Superior temporal gyrus (tissue), 1 donor: ENCODE results near the gene MAP2K7.
A peak's percentile ranks its signal among the peaks of the same experiment; 100 is the strongest.

Source experiments
- DNase-seq: peaks from one replicate; pipeline ENCODE4 v3.0.0-alpha.2; 2016; ENCODE audit errors: extremely low spot score

MAP2K7 gene

GRCh38 chr19:7867092-7867844 lies 36.4 kb upstream of the MAP2K7 start:
- DNase-seq: no peak

DNA sequence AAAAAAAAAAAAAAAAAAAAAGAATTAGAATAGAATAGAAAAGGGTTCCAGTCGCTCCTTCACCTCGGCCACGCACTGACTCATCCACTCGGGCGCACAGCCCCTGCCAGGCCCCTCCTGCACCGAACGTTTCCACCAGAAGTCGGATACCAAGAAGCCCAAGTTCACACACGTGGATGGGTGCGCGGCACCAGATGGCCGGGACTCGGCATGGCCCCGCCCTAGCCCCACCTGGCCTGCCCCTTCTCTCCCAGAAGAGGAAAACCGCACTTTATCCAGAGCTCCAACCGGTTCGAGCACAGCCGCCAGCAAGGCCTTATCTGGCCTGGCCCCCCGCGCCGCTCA lies 35.4 kb upstream of the MAP2K7 start:
- no peak for DNase-seq

DNA sequence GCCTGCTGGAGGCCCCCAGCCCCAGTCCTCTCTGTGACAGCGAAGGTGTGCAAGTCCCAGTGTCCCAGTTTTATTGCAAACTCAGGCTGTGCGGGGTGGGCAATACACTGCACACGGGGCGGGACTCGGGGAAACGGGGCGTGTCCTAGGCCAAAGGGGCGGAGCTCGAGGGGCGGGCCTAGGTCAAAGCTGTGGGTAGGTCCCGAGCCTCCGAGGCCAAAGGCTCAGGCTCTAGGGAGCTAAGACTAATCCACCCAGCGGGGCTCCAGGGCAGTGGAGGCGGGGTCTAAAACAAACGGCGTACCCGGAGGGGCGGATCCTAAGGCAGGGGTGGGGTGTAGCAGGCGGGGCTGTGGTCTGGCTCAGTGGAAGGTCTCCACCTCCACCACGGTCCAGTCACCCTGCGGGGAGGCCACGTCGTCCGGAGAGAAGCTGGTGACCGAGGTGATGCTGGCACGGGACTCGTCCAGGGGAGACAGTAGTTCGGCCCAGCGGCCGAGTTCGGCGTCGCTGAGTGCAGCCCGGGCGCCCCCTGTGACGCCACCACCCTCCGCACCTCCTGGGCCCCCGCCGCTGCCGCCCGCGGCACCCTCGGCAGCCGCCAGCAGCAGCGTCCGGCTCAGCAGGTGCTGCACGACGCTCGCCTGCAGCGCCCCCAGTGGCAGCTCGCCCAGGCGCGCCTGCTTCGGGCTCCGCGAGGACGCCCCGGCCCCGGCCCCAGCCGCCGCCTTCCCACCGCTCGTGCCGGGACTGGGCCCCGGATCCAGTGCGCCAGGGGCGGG lies 34.8 kb upstream of the MAP2K7 start:
- DNase-seq: peak; percentile 67

DNA sequence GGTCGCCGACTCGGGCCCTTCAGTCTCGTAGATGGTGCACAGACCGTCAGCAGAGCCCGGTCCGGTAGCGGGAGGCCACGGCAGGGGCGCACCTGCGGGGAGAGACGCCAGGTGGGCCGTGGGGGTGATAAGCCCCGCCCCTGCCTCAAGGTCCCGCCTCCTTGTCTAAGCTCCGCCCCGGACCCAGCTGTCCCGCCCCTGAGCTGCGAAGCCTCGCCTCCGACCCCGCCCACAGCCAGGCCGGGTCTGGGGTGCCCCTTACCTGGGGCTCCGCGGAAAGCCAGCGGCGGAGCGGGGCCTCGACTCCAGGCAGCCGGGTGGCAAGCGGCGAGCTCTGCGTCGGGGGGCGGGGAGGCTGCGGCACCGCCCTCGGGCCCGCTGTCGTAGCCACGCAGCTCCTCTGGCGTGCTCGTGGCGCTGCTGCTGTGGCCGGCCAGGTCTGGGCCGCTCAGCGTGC lies 34.2 kb upstream of the MAP2K7 start:
- no peak for DNase-seq

DNA sequence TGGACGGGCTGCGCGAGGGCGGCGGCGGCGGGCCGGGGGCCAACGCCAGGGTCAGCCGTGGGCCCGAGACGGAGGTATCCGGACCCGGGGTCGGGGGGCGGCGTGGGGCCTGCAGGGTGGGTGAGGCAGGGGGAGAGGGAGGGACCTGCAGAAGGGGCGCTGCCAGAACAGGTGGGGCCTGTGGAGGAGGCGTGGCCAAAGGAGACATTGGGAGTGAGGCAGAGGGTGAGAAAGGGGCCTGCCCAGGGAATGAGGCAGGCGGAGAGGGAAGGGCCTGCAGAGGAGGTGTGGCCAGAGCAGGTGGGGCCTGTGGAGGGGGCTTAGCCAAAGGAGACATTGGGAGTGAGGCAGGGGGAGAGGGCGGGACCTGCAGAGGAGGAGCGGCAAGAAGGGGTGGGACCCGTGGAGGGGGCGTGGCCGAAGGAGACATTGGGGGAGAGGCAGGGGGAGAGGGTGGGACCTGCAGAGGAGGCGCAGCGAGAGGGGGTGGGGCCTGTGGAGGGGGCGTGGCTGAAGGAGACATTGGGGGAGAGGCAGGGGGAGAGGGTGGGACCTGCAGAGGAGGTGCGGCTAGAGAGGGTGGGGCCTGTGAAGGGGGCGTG lies 33.7 kb upstream of the MAP2K7 start:
- no peak for DNase-seq

- no peak for DNase-seq
Observed at GRCh38 chr19:7870571-7871436, 32.9 kb upstream of the MAP2K7 start.

DNA sequence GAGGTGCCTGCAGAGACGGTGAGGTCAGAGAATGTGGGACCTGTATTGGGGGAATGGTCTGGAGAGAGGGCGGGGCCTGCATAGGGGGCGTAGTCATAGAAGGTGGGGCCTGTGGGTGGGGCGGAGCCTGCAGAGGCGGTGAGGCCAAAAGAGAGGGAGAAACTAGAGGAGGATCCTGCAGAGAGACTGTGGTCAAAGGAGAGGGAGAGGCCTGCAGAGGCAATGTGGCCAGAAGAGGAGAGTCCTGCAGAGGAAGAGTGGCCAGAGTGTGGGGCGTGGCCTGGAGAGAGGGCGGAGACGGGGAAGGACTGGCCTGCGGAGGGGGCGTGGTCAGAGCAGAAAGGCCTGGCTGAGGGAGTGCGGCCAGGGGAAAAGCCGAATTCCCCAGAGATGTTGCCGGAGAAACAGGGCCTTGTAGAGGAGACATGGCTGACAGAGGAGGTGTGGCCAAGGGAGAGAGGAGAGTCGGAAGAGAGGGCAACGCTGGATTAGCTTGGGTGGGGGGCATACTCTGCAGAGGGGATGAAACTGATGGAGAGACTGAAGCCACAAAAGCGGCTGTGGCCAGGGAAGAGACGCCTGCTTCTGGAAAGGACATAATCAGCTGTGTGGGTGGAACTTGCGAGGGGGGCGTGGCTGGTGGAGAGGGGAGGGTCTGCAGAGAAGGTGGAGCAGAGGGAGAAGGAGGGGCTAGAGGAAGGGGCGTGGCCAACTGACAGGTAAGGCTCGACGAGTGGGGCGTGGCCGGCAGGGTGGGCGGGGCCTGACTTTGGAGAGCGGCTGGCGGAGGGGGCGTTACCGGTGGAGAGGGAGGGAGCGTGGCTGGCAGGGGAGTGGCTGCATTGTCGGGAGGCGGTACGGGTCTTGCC lies 32.0 kb upstream of the MAP2K7 start:
- DNase-seq: peak; percentile 59

- DNase-seq: no peak
Observed at GRCh38 chr19:7872306-7873204, 31.1 kb upstream of the MAP2K7 start.

GRCh38 chr19:7873304-7874075 lies 30.2 kb upstream of the MAP2K7 start:
- no peak for DNase-seq

- peak; percentile 54 for DNase-seq
Observed at GRCh38 chr19:7874076-7874896, 29.4 kb upstream of the MAP2K7 start, which contains the start of gene PRR36. Gene PRR36 (minus strand): TSS chr19:7874390. CDS start chr19:7873689, 701 bp downstream.

- DNase-seq: no peak
Observed at GRCh38 chr19:7874897-7875273, 28.8 kb upstream of the MAP2K7 start.

DNA sequence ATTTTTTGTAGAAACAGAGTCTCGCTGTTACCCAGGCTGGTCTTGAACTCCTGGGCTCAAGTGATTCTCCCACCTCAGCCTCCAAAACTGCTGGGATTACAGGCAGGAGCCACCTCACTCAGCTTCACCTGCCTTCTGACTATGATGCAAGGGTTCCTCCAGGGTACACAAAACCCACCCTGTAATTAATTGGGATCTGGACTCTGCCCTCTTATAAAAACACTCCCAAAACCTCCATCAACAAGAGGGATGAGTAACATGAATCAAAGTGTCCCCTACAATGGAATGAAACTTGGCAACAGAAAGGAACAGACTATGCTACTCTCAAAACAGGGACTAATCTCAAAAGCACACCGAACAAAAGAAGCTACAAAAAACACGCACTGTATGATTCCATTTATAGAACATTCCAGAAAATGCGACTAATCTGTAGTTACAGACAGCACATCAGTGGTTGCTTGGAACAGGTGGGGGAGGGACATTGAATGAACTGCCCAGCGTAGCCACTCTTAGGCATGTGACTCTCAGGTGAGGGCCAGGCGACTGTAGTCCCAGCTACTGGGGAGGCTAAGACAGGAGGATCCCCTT lies 26.3 kb upstream of the MAP2K7 start:
- no peak for DNase-seq

DNA sequence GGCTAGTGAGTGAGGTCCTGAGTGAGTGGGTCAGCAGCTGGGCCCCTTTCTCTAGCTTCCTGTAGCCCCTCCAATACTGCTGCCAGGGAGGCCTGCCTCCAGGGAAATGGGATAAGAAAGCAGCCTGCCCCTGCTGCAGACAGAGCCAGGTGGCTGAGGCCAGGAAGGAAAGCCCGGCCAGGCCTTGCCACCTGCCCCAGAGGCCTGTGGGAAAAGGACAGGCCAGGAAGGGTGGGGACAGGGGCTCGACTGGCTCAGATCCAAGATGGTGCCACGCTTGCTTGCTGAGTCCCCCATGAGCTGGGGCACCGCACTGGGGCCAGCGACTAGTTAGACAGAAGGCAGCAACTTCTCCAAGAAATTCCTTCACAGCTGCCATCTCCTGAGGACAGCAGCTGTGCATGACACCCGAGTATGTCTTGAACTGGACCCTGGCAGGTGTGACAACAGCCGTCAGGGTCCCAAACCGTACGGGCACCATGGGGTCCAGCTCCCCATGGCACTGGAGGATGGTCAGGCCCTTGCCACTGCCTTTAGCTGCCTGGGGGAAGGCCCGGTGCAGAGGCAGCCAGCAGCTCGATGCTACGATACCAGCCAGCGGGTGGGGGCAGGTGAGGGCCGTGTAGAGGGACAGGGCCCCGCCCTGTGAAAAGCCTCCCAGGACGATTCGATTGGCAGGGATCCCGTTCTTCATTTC lies 24.4 kb upstream of the MAP2K7 start:
- DNase-seq: no peak

DNA sequence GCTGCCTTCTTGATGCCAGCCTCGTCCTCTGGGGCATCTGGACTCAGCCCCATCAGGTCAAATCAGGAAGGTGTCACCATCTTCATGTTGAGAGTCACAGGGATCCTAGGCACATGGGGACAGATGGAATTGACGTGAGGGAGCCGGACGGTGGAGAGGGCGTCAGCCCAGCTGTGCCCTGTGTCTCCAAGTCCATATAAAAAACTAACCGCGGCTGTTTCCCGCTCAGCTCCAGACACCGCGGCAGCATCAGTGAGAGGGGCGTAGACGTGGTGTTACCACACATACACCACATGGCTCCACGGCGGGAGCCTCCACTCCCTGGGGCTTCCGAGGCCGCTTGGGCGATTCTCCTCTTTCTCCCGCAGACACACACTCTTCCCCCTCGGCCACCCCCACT lies 23.8 kb upstream of the MAP2K7 start:
- DNase-seq: no peak

GRCh38 chr19:7881910-7882309 lies 21.8 kb upstream of the MAP2K7 start:
- DNase-seq: no peak

DNA sequence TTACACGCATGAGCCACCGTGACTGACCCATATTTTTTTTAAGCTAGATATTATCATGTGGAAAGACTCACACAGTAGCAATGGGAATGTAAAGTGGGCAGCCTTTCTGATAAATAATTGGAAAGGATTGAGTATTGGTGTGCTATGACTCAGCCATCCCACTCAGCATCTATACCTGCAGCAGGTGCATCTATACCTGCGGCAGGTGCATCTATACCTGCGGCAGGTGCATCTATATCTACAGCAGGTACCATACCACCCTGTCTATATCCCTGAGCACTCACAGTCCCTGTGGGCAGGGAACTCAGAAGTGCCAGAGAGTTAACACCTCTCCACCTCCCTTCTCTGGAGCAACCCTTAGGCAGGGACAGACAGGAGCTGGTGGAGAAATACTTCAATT lies 20.6 kb upstream of the MAP2K7 start:
- DNase-seq: no peak
